Right lobe of liver (tissue), 4 donors: ENCODE measurements around the gene CCDC28A.

Experiments
- POLR2A ChIP-seq: fragments of 450-650 bp; IDR thresholded peaks from one replicate; pipeline ENCODE4 v1.6.1; 2017; ENCODE audit warnings: antibody characterized with exemption, mild to moderate bottlenecking
- TF ChIP-seq, protein P1 (sequence below), 4 donors: fragments of 200-600 bp in 3 of 4; fragments of 450-650 bp in 1 of 4; IDR thresholded peaks; one replicate each; pipeline versions ENCODE4 v1.5.1 to v1.8.0; 2016 to 2022; ENCODE audit warnings: antibody characterized with exemption in 4 of 4, mild to moderate bottlenecking in 2 of 4
- donor health status: DM: no; HTN: no; CAD: no.
- donor health status: DM: no; HTN: no; CAD: no.
- donor health status: DM: no; HTN: yes; CAD: no.

DNA sequence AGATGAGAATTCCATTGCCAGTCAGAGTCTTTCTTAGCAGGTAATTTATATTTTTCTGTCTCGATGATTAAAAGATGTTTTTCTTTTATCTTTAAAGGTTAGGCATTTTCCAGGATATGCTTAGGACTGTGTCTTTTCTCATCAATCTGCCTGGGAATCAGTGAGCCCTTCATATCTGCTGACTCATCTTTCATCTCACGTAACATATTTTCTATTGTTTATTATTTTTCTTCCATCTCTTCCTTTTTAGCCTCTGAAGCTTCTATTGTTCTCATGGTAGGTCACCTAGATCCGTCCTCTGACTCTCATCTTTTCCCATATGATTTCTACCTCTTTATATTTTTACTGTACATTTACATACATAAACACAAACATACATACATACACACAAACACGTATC lies 8.7 kb downstream of the CCDC28A start:
- TF ChIP-seq POLR2A: no peak
- TF ChIP-seq, protein P1, sequence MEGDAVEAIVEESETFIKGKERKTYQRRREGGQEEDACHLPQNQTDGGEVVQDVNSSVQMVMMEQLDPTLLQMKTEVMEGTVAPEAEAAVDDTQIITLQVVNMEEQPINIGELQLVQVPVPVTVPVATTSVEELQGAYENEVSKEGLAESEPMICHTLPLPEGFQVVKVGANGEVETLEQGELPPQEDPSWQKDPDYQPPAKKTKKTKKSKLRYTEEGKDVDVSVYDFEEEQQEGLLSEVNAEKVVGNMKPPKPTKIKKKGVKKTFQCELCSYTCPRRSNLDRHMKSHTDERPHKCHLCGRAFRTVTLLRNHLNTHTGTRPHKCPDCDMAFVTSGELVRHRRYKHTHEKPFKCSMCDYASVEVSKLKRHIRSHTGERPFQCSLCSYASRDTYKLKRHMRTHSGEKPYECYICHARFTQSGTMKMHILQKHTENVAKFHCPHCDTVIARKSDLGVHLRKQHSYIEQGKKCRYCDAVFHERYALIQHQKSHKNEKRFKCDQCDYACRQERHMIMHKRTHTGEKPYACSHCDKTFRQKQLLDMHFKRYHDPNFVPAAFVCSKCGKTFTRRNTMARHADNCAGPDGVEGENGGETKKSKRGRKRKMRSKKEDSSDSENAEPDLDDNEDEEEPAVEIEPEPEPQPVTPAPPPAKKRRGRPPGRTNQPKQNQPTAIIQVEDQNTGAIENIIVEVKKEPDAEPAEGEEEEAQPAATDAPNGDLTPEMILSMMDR (IDR thresholded peaks at IDR 0.05): no peak
